Skin of body (tissue), 3 donors: ENCODE results near the gene DDAH1. TPM values are rescaled to one million over a fixed set of nuclear protein-coding genes. Genes with fewer than 3 reads are reported as not detected.

Experiments
- DNase-seq: peaks from one replicate; lab custom pipeline; 2025; lab: John Stamatoyannopoulos, UW
- small RNA-seq: library from RNA; depleted of rRNA; stranded (forward); fragments of <200 nt; gene quantifications from one replicate; pipeline ENCODE3, GENCODE V24; 2014; ENCODE audit warnings: low replicate concordance
- total RNA-seq: library from RNA; depleted of rRNA; stranded (reverse); fragments of >200 nt; gene quantifications from one replicate; pipeline ENCODE4 v1.2.3, GENCODE V29; 2014

Gene DDAH1
- total RNA-seq, 1 donor from 2014 or later: 20.7 TPM

- peak; percentile 42 for DNase-seq
Observed at GRCh38 chr1:85275701-85276214, 189.2 kb downstream of the DDAH1 start.

GRCh38 chr1:85274969-85275453, 189.9 kb downstream of the DDAH1 start:
- peak; percentile 18 for DNase-seq

GRCh38 chr1:85273397-85273796, 191.6 kb downstream of the DDAH1 start:
- DNase-seq: no peak

- DNase-seq: no peak
Observed at GRCh38 chr1:85268801-85269585, 196.0 kb downstream of the DDAH1 start.

Small RNAs within 50 kb of the gene (small RNA-seq; reads per million reads assigned to genes)
- not detected for gene RF00019

Other genes with a start within 250 kb of the DDAH1 start
- gene C1orf52, start 205.5 kb downstream of the DDAH1 start, total RNA-seq: 23.4 TPM
- 25.3 TPM for gene BCL10, start 188.5 kb downstream of the DDAH1 start, total RNA-seq
- 104 TPM for gene CCN1, start 115.6 kb upstream of the DDAH1 start, total RNA-seq
- gene ZNHIT6, start 243.3 kb upstream of the DDAH1 start, total RNA-seq: 18.1 TPM